CD4-positive, alpha-beta T cell treated with Interleukin-21 for 1 hour (primary cell): ENCODE data around the gene MPC2.
"Not testable (repeated sequence)": the region's sequence is repeated elsewhere in the genome, so short reads cannot be mapped to it uniquely, and the experiment has no call there.

Experiments used
- DNase-seq: peaks from one replicate; pipeline ENCODE4 v3.0.0-alpha.2; 2020

Gene MPC2

GRCh38 chr1:167904652-167905130 lies 32.2 kb downstream of the MPC2 start:
- no peak for DNase-seq

GRCh38 chr1:167900907-167901306 lies 36.0 kb downstream of the MPC2 start:
- DNase-seq: no peak

GRCh38 chr1:167899253-167899681 lies 37.6 kb downstream of the MPC2 start:
- no peak for DNase-seq

GRCh38 chr1:167898578-167899222 lies 38.2 kb downstream of the MPC2 start:
- DNase-seq: no peak

GRCh38 chr1:167893798-167894197 lies 43.1 kb downstream of the MPC2 start:
- DNase-seq: no peak

GRCh38 chr1:167890400-167890799 lies 46.5 kb downstream of the MPC2 start:
- DNase-seq: no peak

GRCh38 chr1:167887187-167887586 lies 49.7 kb downstream of the MPC2 start:
- not testable (repeated sequence) for DNase-seq

GRCh38 chr1:167882376-167882775 lies 54.5 kb downstream of the MPC2 start:
- no peak for DNase-seq

- DNase-seq: no peak
These were observed 55.1 kb downstream of the MPC2 start for GRCh38 chr1:167881786-167882185.

GRCh38 chr1:167881069-167881468 lies 55.8 kb downstream of the MPC2 start:
- DNase-seq: no peak

GRCh38 chr1:167880580-167881021 lies 56.3 kb downstream of the MPC2 start:
- no peak for DNase-seq

GRCh38 chr1:167879508-167879907 lies 57.4 kb downstream of the MPC2 start:
- no peak for DNase-seq

- DNase-seq: no peak
These were observed 58.3 kb downstream of the MPC2 start for GRCh38 chr1:167878372-167879160.

GRCh38 chr1:167876597-167877175 lies 60.2 kb downstream of the MPC2 start:
- no peak for DNase-seq

GRCh38 chr1:167871331-167871730 lies 65.5 kb downstream of the MPC2 start:
- no peak for DNase-seq

GRCh38 chr1:167869157-167870001 lies 67.5 kb downstream of the MPC2 start:
- DNase-seq: not testable (repeated sequence)

GRCh38 chr1:167866739-167867414 lies 70.0 kb downstream of the MPC2 start:
- DNase-seq: not testable (repeated sequence)
